Transverse colon (tissue), 4 donors: ENCODE measurements around the gene GPR153.

Experiments
- CTCF ChIP-seq, 5 experiments: fragments of 200-600 bp in 3 of 5; fragments of 450-650 bp in 2 of 5; sonication (generic) in 3 of 5; IDR thresholded peaks; 1 replicate in 2 of 5; 2 replicates in 3 of 5; pipeline ENCODE4 v1.5.1; 2016 to 2017; ENCODE audit warnings: antibody characterized with exemption in 5 of 5, inconsistent platforms in 3 of 5, mild to moderate bottlenecking in 2 of 5, moderate library complexity in 1 of 5
- EP300 ChIP-seq: sonication (generic); formaldehyde crosslinking; IDR thresholded peaks from one replicate; pipeline ENCODE4 v1.6.1; 2017; ENCODE audit warnings: antibody characterized with exemption, low read depth
- POLR2A ChIP-seq: fragments of 450-650 bp; IDR thresholded peaks from one replicate; pipeline ENCODE4 v1.6.1; 2016; ENCODE audit warnings: antibody characterized with exemption, mild to moderate bottlenecking, moderate library complexity
- POLR2AphosphoS5 ChIP-seq, 3 donors: sonication (generic); formaldehyde crosslinking; IDR thresholded peaks; one replicate each; pipeline ENCODE4 v1.6.1; 2016; ENCODE audit warnings: antibody characterized with exemption in 3 of 3

- TF ChIP-seq CTCF (IDR thresholded peaks at IDR 0.05) (no peak), POLR2A (no peak), POLR2AphosphoS5 (IDR thresholded peaks at IDR 0.05) (no peak), EP300 (no peak)
Observed at GRCh38 chr1:6274102-6274501, 13.2 kb upstream of the GPR153 start.
